SJSA1 (cell line): ENCODE results near the gene DNAI7. TPM values are rescaled to one million over a fixed set of nuclear protein-coding genes. Genes with fewer than 3 reads are reported as not detected.

Experiments used
- DNase-seq, 2 experiments: peaks; one replicate each; pipeline ENCODE4 v3.0.0-alpha.2; 2015 to 2020; ENCODE audit warnings: low spot score in 2 of 2, low read depth in 1 of 2
- H3K27ac ChIP-seq: fragments of 250-450 bp; sonication (Bioruptor Pico); 2 replicates; pipeline ENCODE4 v1.5.1; 2020; ENCODE audit warnings: mild to moderate bottlenecking, moderate library complexity
- H3K27me3 ChIP-seq: fragments of 250-450 bp; sonication (Bioruptor Pico); replicated peaks from 2 replicates; pipeline ENCODE4 v1.5.1; 2020; ENCODE audit warnings: mild to moderate bottlenecking, moderate library complexity
- H3K36me3 ChIP-seq: fragments of 250-450 bp; sonication (Bioruptor Pico); 2 replicates; pipeline ENCODE4 v1.5.1; 2020; ENCODE audit warnings: mild to moderate bottlenecking
- H3K4me1 ChIP-seq: fragments of 250-450 bp; sonication (Bioruptor Pico); replicated peaks from 2 replicates; pipeline ENCODE4 v1.6.1; 2021; ENCODE audit warnings: mild to moderate bottlenecking
- H3K4me3 ChIP-seq: fragments of 250-450 bp; sonication (Bioruptor Pico); 2 replicates; pipeline ENCODE4 v1.5.1; 2020; ENCODE audit warnings: mild to moderate bottlenecking
- H3K9me3 ChIP-seq: fragments of 250-450 bp; sonication (Bioruptor Pico); replicated peaks from 2 replicates; pipeline ENCODE4 v1.5.1; 2020; ENCODE audit warnings: mild to moderate bottlenecking
- total RNA-seq: library from RNA; depleted of rRNA; stranded (reverse); fragments of >200 nt; shearing (Covaris generic); gene quantifications from 2 replicates; pipeline ENCODE4 v1.2.3, GENCODE V29; 2014

Gene DNAI7
- total RNA-seq, 1 experiment from 2014 or later = 1.2 TPM

DNA sequence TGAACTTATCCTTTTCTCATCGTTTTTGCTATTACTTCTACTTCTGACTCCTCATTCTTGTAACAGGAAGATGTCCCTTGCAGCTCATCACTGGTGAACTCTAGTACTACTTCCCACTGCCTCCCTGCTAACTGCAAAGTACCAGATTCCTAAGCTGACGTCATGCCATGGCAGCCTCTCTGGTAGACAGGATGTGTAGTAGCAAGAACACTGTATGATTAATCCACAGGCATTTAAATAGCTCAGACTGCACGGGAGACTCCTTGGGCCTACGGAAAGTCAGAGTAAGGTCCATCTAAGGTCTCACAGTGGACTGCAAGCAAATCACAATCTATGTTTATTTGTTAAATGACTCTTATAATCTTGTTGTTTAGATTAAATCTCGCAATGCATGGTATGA, 43.5 kb downstream of the DNAI7 start:
- peaks cover 35% of the 10 kb centered on the region for H3K4me1 ChIP-seq
- no peaks in the 10 kb centered on the region for H3K9me3 ChIP-seq
- H3K4me3 ChIP-seq = no peak overlapping the region
- no peaks in the 10 kb centered on the region for H3K27me3 ChIP-seq
- peak; percentile 93 to 95 for DNase-seq
- peak overlapping the region; percentile 34 for H3K27ac ChIP-seq
- no peaks in the 10 kb centered on the region for H3K36me3 ChIP-seq

- H3K36me3 ChIP-seq = no peaks in the 10 kb centered on the region
- no peak overlapping the region for H3K4me3 ChIP-seq
- no peak for DNase-seq
- H3K4me1 ChIP-seq = peaks cover 8% of the 10 kb centered on the region
- no peak overlapping the region for H3K27ac ChIP-seq
- no peaks in the 10 kb centered on the region for H3K9me3 ChIP-seq
- no peaks in the 10 kb centered on the region for H3K27me3 ChIP-seq
Measured at GRCh38 chr12:25146686-25147085, 48.3 kb downstream of the DNAI7 start.

- no peaks in the 10 kb centered on the region for H3K27me3 ChIP-seq
- H3K4me1 ChIP-seq = no peaks in the 10 kb centered on the region
- no peaks in the 10 kb centered on the region for H3K9me3 ChIP-seq
- H3K27ac ChIP-seq = no peak overlapping the region
- no peaks in the 10 kb centered on the region for H3K36me3 ChIP-seq
- H3K4me3 ChIP-seq = no peak overlapping the region
- DNase-seq = no peak
Measured at GRCh38 chr12:25135531-25136154, 59.3 kb downstream of the DNAI7 start.

- no peak for DNase-seq
- Histone ChIP-seq H3K4me3 (no peak overlapping the region), H3K36me3 (no peaks in the 10 kb centered on the region), H3K27me3 (no peaks in the 10 kb centered on the region), H3K9me3 (no peaks in the 10 kb centered on the region), H3K27ac (no peak overlapping the region), H3K4me1 (no peaks in the 10 kb centered on the region)
Measured at GRCh38 chr12:25131270-25131669, 63.7 kb downstream of the DNAI7 start.

- Histone ChIP-seq H3K27ac (no peak overlapping the region), H3K4me1 (no peaks in the 10 kb centered on the region), H3K4me3 (no peak overlapping the region), H3K9me3 (no peaks in the 10 kb centered on the region), H3K36me3 (no peaks in the 10 kb centered on the region), H3K27me3 (no peaks in the 10 kb centered on the region)
- DNase-seq = peak in 1 of 2 experiments; percentile 21
Measured at GRCh38 chr12:25130741-25131188, 64.2 kb downstream of the DNAI7 start.

GRCh38 chr12:25126746-25127145, 68.2 kb downstream of the DNAI7 start:
- no peaks in the 10 kb centered on the region for H3K9me3 ChIP-seq
- DNase-seq = no peak
- H3K27me3 ChIP-seq = no peaks in the 10 kb centered on the region
- H3K4me3 ChIP-seq = no peak overlapping the region
- no peaks in the 10 kb centered on the region for H3K36me3 ChIP-seq
- no peak overlapping the region for H3K27ac ChIP-seq
- no peaks in the 10 kb centered on the region for H3K4me1 ChIP-seq

GRCh38 chr12:25126101-25126500, 68.9 kb downstream of the DNAI7 start:
- Histone ChIP-seq H3K9me3 (no peaks in the 10 kb centered on the region), H3K36me3 (no peaks in the 10 kb centered on the region), H3K4me3 (no peak overlapping the region), H3K27me3 (no peaks in the 10 kb centered on the region), H3K27ac (no peak overlapping the region), H3K4me1 (no peaks in the 10 kb centered on the region)
- DNase-seq = no peak

DNA sequence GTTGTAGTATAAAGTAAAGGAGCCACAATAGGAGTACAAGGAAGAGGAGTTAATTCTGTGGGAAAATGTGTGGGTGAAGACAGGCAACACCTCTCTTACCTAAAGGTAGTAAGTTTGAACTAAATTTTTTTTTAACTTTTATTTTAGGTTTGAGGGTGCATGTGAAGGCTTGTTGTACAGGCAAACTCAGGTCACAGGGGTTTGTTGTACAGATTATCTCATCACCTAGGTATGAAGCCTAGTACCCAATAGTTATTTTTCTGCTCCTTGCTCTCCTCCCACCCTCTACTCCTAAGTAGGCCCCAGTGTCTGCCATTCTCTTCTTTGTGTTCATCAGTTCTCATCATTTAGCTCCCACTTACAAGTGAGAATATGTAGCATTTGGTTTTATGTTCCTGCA, 70.5 kb downstream of the DNAI7 start:
- Histone ChIP-seq H3K4me1 (no peaks in the 10 kb centered on the region), H3K9me3 (no peaks in the 10 kb centered on the region), H3K36me3 (no peaks in the 10 kb centered on the region), H3K27ac (no peak overlapping the region), H3K27me3 (no peaks in the 10 kb centered on the region), H3K4me3 (no peak overlapping the region)
- no peak for DNase-seq

DNA sequence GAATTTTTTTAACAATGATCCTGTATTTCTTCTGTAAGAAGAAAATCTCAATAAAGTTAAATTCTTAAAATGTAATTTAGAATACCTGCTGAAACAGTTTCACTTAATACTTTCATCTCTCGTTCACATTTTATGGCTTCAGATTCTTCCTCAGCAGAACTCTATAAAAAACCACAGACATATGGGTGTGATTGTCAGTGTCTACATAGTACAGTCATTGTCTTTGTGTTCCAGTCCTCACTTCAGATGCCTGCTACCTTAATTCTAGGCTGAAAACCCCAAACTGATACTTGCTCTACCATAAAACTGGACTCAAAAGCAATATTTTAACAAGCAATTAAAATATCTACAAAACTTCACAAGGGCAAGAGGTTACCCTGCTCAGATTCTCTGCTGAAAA, 71.8 kb downstream of the DNAI7 start:
- no peaks in the 10 kb centered on the region for H3K9me3 ChIP-seq
- no peaks in the 10 kb centered on the region for H3K27me3 ChIP-seq
- H3K4me1 ChIP-seq = no peaks in the 10 kb centered on the region
- H3K27ac ChIP-seq = no peak overlapping the region
- H3K4me3 ChIP-seq = no peak overlapping the region
- H3K36me3 ChIP-seq = no peaks in the 10 kb centered on the region
- no peak for DNase-seq

DNA sequence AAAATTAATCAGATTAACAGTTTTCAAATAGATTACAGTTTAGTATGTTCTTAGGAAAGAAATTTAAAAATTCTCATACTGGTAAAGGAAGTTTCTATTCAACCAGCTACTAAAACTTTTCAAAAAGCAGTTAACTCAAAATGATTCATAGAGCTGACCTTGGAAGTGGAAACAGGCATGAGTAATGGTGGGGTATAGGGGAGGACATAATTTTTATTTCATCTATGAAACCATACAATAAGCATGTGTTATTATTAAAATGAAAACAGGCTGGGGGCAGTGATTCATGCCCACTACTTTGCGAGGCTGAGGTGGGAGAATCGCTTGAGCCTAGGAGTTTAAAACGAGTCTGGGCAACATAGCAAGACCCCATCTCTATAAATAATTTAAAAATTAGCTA, 73.0 kb downstream of the DNAI7 start:
- H3K27ac ChIP-seq = no peak overlapping the region
- no peaks in the 10 kb centered on the region for H3K4me1 ChIP-seq
- no peaks in the 10 kb centered on the region for H3K36me3 ChIP-seq
- no peak overlapping the region for H3K4me3 ChIP-seq
- no peaks in the 10 kb centered on the region for H3K9me3 ChIP-seq
- DNase-seq = no peak
- H3K27me3 ChIP-seq = no peaks in the 10 kb centered on the region

- Histone ChIP-seq H3K4me3 (no peak overlapping the region), H3K9me3 (no peaks in the 10 kb centered on the region), H3K27ac (no peak overlapping the region), H3K4me1 (no peaks in the 10 kb centered on the region), H3K27me3 (no peaks in the 10 kb centered on the region), H3K36me3 (no peaks in the 10 kb centered on the region)
- DNase-seq = no peak
Measured at GRCh38 chr12:25121110-25121509, 73.8 kb downstream of the DNAI7 start.

DNA sequence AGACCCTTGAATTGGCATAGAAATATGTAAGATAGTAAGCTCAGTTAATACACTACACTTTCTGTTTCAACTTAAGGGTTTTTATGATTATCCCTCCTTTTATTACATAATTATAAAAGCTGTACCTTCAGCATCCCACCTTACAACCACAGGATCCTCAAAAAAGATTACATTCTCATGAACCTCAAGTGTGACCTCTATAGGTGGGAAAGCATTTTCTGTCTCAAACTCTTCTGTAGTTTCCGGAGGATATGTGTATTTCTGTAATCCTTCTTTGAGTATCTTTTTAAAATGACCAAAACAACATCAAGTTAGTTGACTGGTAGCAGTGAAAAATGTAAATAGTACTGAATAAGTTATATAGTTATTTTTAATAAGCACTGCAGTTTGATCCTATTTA, 75.9 kb downstream of the DNAI7 start:
- Histone ChIP-seq H3K9me3 (no peaks in the 10 kb centered on the region), H3K36me3 (no peaks in the 10 kb centered on the region), H3K4me3 (no peak overlapping the region), H3K27ac (no peak overlapping the region), H3K4me1 (no peaks in the 10 kb centered on the region), H3K27me3 (no peaks in the 10 kb centered on the region)
- DNase-seq = no peak

- no peak overlapping the region for H3K4me3 ChIP-seq
- H3K4me1 ChIP-seq = no peaks in the 10 kb centered on the region
- no peaks in the 10 kb centered on the region for H3K27me3 ChIP-seq
- no peak for DNase-seq
- H3K9me3 ChIP-seq = no peaks in the 10 kb centered on the region
- no peaks in the 10 kb centered on the region for H3K36me3 ChIP-seq
- no peak overlapping the region for H3K27ac ChIP-seq
Measured at GRCh38 chr12:25115677-25116076, 79.3 kb downstream of the DNAI7 start.

GRCh38 chr12:25113651-25114050, 81.3 kb downstream of the DNAI7 start:
- no peak overlapping the region for H3K27ac ChIP-seq
- H3K9me3 ChIP-seq = no peaks in the 10 kb centered on the region
- DNase-seq = no peak
- H3K4me1 ChIP-seq = no peaks in the 10 kb centered on the region
- H3K36me3 ChIP-seq = no peaks in the 10 kb centered on the region
- H3K4me3 ChIP-seq = no peak overlapping the region
- H3K27me3 ChIP-seq = no peaks in the 10 kb centered on the region

DNA sequence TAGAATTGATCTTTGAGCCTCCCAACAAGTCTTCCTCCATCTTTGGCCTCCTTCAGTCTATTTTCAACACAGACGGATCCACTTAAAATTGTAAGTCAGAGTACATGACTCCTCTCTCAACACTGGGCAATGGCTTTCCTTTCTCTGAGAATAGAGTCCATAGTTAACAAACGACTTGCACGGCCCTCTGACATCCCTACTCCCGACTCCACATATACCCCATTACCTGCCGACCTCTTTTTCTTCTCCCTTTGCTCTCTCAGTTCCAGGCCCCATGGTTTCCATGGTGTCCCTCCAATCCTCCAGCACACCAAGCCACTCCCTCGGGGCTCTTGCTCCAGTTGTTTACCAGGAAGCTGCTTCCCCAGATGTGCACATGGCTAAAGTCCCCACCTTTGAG, 84.7 kb downstream of the DNAI7 start:
- Histone ChIP-seq H3K4me1 (no peaks in the 10 kb centered on the region), H3K9me3 (no peaks in the 10 kb centered on the region), H3K4me3 (no peak overlapping the region), H3K27ac (no peak overlapping the region), H3K36me3 (no peaks in the 10 kb centered on the region), H3K27me3 (no peaks in the 10 kb centered on the region)
- no peak for DNase-seq
